ENCODE measurements around the gene MYZAP. TPM values are rescaled to one million over a fixed set of nuclear protein-coding genes. Genes with fewer than 3 reads are reported as not detected.

Gene MYZAP
- total and polyA plus RNA-seq, 2 experiments from 2014 or later = 1.0 to 1.5 TPM

DNA sequence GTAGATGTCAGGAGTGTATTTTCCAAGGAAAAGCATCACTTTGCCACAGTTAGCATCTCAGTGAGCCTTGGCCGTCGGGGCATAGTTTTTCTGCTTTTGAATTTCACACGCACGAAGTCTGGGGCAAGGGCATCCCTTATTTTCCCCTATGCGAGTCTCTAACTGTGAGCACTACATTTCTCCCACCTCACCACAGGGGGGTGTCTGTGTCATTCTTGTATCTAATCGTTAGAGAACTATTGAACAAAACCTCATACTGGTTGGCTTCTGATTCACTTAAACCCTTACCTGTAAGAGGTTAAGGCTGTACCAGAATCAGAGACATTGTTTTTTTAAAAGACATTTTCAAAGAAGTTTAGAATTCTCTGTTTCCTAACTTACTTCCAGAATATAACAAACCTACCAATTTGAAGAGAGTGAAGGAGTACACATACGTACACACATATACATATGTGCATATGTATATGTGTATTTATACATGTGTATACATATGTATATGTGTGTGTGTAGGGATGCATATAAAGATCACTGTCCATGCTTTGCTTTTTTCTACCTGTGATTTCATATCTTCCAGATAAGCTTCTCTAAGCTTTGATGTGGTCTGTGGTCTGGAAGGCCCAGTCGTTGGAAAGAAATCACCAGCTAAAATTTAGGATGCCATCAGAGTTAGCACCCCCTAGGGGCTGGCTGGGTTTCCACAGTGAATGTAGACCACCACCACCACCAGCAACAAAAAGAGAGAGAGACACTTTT, 49.4 kb downstream of the MYZAP start:
- Histone ChIP-seq H3K4me3 (no peak overlapping the region), H3F3A (replicated peaks; ENCODE audit: low read depth) (no peaks in the 10 kb centered on the region), H3K27me3 (ENCODE audit: insufficient read depth) (peaks cover 6% of the 10 kb centered on the region; the same call in 1 of the 2 replicates), H3K4me1 (ENCODE audit: insufficient read depth) (no peaks in the 10 kb centered on the region), H4K20me1 (replicated peaks; ENCODE audit: insufficient read depth) (no peaks in the 10 kb centered on the region), H2AFZ (no peak overlapping the region), H3K9me2 (ENCODE audit: insufficient read depth) (no peaks in the 10 kb centered on the region), H3K36me3 (ENCODE audit: insufficient read depth) (no peaks in the 10 kb centered on the region), H3K4me2 (no peak overlapping the region), H3K27ac (ENCODE audit: low read depth) (no peak overlapping the region), H3K79me2 (replicated peaks; ENCODE audit: insufficient read depth) (no peaks in the 10 kb centered on the region)
- Mint-ChIP-seq H3K27ac (no peak overlapping the region), H3K9me3 (no peaks in the 10 kb centered on the region), H3K27me3 (ENCODE audit: insufficient read depth, low read depth, poor library complexity) (peaks cover 4% of the 10 kb centered on the region), H3K4me3 (no peak overlapping the region), H3K4me1 (no peaks in the 10 kb centered on the region; the same call in 2 of the 3 replicates), H3K36me3 (ENCODE audit: low read depth) (no peaks in the 10 kb centered on the region)
- TF ChIP-seq, protein P1, sequence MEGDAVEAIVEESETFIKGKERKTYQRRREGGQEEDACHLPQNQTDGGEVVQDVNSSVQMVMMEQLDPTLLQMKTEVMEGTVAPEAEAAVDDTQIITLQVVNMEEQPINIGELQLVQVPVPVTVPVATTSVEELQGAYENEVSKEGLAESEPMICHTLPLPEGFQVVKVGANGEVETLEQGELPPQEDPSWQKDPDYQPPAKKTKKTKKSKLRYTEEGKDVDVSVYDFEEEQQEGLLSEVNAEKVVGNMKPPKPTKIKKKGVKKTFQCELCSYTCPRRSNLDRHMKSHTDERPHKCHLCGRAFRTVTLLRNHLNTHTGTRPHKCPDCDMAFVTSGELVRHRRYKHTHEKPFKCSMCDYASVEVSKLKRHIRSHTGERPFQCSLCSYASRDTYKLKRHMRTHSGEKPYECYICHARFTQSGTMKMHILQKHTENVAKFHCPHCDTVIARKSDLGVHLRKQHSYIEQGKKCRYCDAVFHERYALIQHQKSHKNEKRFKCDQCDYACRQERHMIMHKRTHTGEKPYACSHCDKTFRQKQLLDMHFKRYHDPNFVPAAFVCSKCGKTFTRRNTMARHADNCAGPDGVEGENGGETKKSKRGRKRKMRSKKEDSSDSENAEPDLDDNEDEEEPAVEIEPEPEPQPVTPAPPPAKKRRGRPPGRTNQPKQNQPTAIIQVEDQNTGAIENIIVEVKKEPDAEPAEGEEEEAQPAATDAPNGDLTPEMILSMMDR (conservative IDR thresholded peaks at IDR 0.05; ENCODE audit: low read depth in 2 of 2) = peak; percentile 62 to 64
- TF ChIP-seq, protein P2, sequence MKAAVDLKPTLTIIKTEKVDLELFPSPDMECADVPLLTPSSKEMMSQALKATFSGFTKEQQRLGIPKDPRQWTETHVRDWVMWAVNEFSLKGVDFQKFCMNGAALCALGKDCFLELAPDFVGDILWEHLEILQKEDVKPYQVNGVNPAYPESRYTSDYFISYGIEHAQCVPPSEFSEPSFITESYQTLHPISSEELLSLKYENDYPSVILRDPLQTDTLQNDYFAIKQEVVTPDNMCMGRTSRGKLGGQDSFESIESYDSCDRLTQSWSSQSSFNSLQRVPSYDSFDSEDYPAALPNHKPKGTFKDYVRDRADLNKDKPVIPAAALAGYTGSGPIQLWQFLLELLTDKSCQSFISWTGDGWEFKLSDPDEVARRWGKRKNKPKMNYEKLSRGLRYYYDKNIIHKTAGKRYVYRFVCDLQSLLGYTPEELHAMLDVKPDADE (IDR thresholded peaks at IDR 0.05) = no peak
- peak; percentile 59 for DNase-seq (ENCODE audit: low spot score)
- peak; percentile 83 for ATAC-seq

DNA sequence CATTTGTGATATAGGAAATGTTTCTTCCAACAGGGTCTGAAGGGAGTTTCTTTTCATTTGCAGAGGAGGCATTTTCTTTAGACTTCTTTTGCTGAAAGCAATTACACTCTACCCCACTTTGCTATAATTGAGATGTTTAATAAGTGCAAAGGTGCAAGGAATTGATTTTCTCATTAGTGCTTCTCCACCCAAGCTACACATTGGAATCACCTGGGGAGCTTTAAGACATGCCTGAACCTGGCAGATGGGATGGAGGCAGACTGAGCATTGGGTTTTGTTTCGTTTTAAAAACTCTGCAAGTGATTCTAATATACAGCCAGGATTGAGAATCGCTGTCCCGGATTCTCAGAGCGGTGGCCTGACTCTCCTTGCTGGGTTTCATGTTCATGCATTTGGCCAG, 52.1 kb downstream of the MYZAP start:
- no peaks in the 10 kb centered on the region for H3K36me3 Mint-ChIP-seq (ENCODE audit: low read depth)

More for the DNA sequence above, 52.1 kb downstream of the MYZAP start:
- Histone ChIP-seq H3K27me3 (ENCODE audit: insufficient read depth) (peaks cover 6% of the 10 kb centered on the region; the same call in 1 of the 2 replicates), H3K4me3 (no peak overlapping the region), H4K20me1 (replicated peaks; ENCODE audit: insufficient read depth) (no peaks in the 10 kb centered on the region), H3K4me2 (no peak overlapping the region), H2AFZ (no peak overlapping the region), H3K9me2 (ENCODE audit: insufficient read depth) (no peaks in the 10 kb centered on the region), H3K27ac (ENCODE audit: low read depth) (no peak overlapping the region), H3K36me3 (ENCODE audit: insufficient read depth) (no peaks in the 10 kb centered on the region), H3K4me1 (ENCODE audit: insufficient read depth) (no peaks in the 10 kb centered on the region), H3K79me2 (replicated peaks; ENCODE audit: insufficient read depth) (no peaks in the 10 kb centered on the region), H3F3A (replicated peaks; ENCODE audit: low read depth) (no peaks in the 10 kb centered on the region)
- Mint-ChIP-seq H3K9me3 (no peaks in the 10 kb centered on the region), H3K4me3 (no peak overlapping the region), H3K4me1 (no peaks in the 10 kb centered on the region; the same call in 2 of the 3 replicates), H3K27me3 (ENCODE audit: insufficient read depth, low read depth, poor library complexity) (peaks cover 2% of the 10 kb centered on the region), H3K27ac (no peak overlapping the region)
- TF ChIP-seq, protein P3, sequence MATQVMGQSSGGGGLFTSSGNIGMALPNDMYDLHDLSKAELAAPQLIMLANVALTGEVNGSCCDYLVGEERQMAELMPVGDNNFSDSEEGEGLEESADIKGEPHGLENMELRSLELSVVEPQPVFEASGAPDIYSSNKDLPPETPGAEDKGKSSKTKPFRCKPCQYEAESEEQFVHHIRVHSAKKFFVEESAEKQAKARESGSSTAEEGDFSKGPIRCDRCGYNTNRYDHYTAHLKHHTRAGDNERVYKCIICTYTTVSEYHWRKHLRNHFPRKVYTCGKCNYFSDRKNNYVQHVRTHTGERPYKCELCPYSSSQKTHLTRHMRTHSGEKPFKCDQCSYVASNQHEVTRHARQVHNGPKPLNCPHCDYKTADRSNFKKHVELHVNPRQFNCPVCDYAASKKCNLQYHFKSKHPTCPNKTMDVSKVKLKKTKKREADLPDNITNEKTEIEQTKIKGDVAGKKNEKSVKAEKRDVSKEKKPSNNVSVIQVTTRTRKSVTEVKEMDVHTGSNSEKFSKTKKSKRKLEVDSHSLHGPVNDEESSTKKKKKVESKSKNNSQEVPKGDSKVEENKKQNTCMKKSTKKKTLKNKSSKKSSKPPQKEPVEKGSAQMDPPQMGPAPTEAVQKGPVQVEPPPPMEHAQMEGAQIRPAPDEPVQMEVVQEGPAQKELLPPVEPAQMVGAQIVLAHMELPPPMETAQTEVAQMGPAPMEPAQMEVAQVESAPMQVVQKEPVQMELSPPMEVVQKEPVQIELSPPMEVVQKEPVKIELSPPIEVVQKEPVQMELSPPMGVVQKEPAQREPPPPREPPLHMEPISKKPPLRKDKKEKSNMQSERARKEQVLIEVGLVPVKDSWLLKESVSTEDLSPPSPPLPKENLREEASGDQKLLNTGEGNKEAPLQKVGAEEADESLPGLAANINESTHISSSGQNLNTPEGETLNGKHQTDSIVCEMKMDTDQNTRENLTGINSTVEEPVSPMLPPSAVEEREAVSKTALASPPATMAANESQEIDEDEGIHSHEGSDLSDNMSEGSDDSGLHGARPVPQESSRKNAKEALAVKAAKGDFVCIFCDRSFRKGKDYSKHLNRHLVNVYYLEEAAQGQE (IDR thresholded peaks at IDR 0.05; ENCODE audit: unreplicated experiment) = no peak
- TF ChIP-seq, protein P1 (conservative IDR thresholded peaks at IDR 0.05; ENCODE audit: low read depth in 2 of 2) = no peak
- TF ChIP-seq CREB1 (CRISPR knock-in tag; IDR thresholded peaks at IDR 0.05; ENCODE audit: low read depth) = no peak
- no peak for TF ChIP-seq ZNF114 (CRISPR knock-in tag; IDR thresholded peaks at IDR 0.05)
- DNase-seq (ENCODE audit: low spot score) = no peak
- no peak for ATAC-seq
